Activated CD8-positive, alpha-beta T cell treated with anti-CD3 and anti-CD28 coated beads for 36 hours (primary cell): ENCODE data around the gene PRRT1B. TPM values are rescaled to one million over a fixed set of nuclear protein-coding genes. Genes with fewer than 3 reads are reported as not detected.
"Not testable (repeated sequence)": the region's sequence is repeated elsewhere in the genome, so short reads cannot be mapped to it uniquely, and the experiment has no call there.

Source experiments
- ATAC-seq: fragments of 200-7000 bp; cut with Tn5 transposase; one replicate; pipeline ENCODE4 v1.10.0; 2021; ENCODE audit warnings: mild to moderate bottlenecking, moderate library complexity
- CTCF ChIA-PET: fragments of 350-600 bp; sonication (Branson Sonifier 250); formaldehyde crosslinking; loops from one replicate; lab custom pipeline; 2021; ENCODE audit warnings: antibody characterized with exemption; lab: Charles Lee
- POLR2A ChIA-PET: fragments of 350-600 bp; sonication (Branson Sonifier 250); formaldehyde crosslinking; loops from one replicate; lab custom pipeline; 2021; ENCODE audit warnings: antibody characterized with exemption; lab: Charles Lee
- DNase-seq: peaks from one replicate; pipeline ENCODE4 v3.0.0-alpha.2; 2020
- H3K27ac Mint-ChIP-seq: one replicate; pipeline ENCODE4 v1.8.0; 2021; ENCODE audit warnings: mild to moderate bottlenecking, mixed read lengths
- H3K27me3 Mint-ChIP-seq: one replicate; pipeline ENCODE4 v1.8.0; 2021; ENCODE audit warnings: mixed read lengths
- H3K36me3 Mint-ChIP-seq: one replicate; pipeline ENCODE4 v1.8.0; 2021; ENCODE audit warnings: low read depth, mixed read lengths
- H3K4me1 Mint-ChIP-seq: one replicate; pipeline ENCODE4 v1.8.0; 2021; ENCODE audit warnings: low read depth, mixed read lengths
- H3K4me3 Mint-ChIP-seq: one replicate; pipeline ENCODE4 v1.8.0; 2021; ENCODE audit warnings: mild to moderate bottlenecking, moderate library complexity, mixed read lengths
- H3K9me3 Mint-ChIP-seq: one replicate; pipeline ENCODE4 v1.8.0; 2021; ENCODE audit warnings: mixed read lengths
- intact Hi-C: fragments of 100-400 bp; cut with micrococcal nuclease; formaldehyde crosslinking; loops from one replicate; pipeline ENCODE4 v1.10.0; 2022
- total RNA-seq, 2 experiments: library from RNA; stranded (reverse); gene quantifications; one replicate each; pipeline ENCODE4 v1.2.3, GENCODE V29; 2021
- TF ChIP-seq, protein P1 (sequence below): fragments of 200-600 bp; IDR thresholded peaks from one replicate; pipeline ENCODE4 v1.8.0; 2022; ENCODE audit warnings: antibody characterized with exemption, mild to moderate bottlenecking

The PRRT1B gene
- total RNA-seq, 2 experiments from 2014 or later: not detected

DNA sequence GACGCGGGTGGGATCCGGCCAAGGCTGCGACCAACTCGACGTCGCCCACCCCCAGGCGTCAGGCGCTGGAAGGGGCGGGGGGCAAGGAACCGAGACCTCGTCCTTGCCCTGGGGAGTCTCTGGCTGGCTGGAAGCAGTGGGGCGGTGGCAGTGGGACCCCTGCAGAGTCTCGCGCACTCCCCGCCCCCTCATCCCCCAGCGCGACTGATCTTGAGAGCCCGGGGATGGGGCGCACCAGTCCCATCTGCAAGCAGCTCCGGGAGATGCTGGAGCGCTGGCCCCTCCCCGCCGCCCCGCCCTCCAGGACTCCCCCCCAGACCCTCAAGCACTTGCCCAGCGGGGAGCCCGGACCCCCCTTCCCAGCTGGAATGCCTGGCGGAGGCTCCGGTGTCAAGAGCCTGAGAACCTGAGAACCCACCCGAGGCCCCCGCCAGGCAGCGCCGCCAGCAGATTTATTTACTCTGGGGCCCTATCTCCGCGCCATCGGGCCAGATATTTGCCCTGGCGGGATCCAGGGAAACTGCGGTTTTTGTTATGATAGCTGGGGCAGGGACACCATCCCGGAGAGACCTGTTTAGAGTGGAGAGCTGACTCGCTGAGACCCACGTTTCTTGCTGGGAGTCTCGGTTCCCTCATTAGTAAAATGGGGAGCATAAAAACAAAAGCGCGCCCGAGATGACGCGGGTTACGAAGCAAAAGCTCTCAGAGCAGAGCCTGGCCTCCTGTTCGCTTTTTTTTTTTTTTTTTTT, 1.2 kb downstream of the PRRT1B start:
- peaks cover 26% of the 10 kb centered on the region for H3K9me3 Mint-ChIP-seq
- H3K27ac Mint-ChIP-seq: no peak overlapping the region
- peaks cover 16% of the 10 kb centered on the region for H3K36me3 Mint-ChIP-seq
- H3K27me3 Mint-ChIP-seq: peaks cover 58% of the 10 kb centered on the region
- DNase-seq (peak; percentile 24), ATAC-seq (peak; percentile 34)
- peak overlapping the region; percentile 64 for H3K4me3 Mint-ChIP-seq
- CTCF ChIA-PET: interaction anchor here (1.0 to 1.3 kb wide), 4 partner anchors 11 to 210 kb away, joined by 3 read pairs; no protein-coding TSS in a partner anchor
- intact Hi-C loops: no loop called here
- POLR2A ChIA-PET: interaction anchor here (0.7 to 2.3 kb wide), 3 partner anchors 17 to 32 kb away, joined by 3 to 9 read pairs (median 3); no protein-coding TSS in a partner anchor
- H3K4me1 Mint-ChIP-seq: peaks cover 14% of the 10 kb centered on the region
- TF ChIP-seq, protein P1, sequence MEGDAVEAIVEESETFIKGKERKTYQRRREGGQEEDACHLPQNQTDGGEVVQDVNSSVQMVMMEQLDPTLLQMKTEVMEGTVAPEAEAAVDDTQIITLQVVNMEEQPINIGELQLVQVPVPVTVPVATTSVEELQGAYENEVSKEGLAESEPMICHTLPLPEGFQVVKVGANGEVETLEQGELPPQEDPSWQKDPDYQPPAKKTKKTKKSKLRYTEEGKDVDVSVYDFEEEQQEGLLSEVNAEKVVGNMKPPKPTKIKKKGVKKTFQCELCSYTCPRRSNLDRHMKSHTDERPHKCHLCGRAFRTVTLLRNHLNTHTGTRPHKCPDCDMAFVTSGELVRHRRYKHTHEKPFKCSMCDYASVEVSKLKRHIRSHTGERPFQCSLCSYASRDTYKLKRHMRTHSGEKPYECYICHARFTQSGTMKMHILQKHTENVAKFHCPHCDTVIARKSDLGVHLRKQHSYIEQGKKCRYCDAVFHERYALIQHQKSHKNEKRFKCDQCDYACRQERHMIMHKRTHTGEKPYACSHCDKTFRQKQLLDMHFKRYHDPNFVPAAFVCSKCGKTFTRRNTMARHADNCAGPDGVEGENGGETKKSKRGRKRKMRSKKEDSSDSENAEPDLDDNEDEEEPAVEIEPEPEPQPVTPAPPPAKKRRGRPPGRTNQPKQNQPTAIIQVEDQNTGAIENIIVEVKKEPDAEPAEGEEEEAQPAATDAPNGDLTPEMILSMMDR: no peak

DNA sequence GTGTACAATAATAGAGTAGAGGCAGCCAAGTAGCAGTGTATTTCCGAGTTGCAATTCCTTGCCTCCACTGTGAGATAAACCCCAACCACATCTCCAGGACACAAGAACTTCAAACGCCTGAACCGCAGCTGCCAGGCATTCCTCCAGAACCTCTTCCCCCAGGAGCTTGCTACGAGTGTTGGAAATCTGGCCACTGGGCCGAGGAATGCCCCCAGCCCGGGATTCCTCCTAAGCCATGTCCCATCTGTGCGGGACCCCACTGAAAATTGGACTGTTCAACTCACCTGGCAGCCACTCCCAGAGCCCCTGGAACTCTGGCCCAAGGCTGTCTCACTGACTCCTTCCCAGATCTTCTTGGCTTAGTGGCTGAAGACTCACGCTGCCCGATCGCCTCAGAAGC, 3.9 kb downstream of the PRRT1B start:
- ATAC-seq, DNase-seq, intact Hi-C loops, CTCF ChIA-PET, H3K4me3 Mint-ChIP-seq, POLR2A ChIA-PET, H3K27ac Mint-ChIP-seq: not testable (repeated sequence)
- H3K27me3 Mint-ChIP-seq: peaks cover 68% of the 10 kb centered on the region
- peaks cover 12% of the 10 kb centered on the region for H3K36me3 Mint-ChIP-seq
- H3K9me3 Mint-ChIP-seq: peaks cover 16% of the 10 kb centered on the region
- peaks cover 14% of the 10 kb centered on the region for H3K4me1 Mint-ChIP-seq

DNA sequence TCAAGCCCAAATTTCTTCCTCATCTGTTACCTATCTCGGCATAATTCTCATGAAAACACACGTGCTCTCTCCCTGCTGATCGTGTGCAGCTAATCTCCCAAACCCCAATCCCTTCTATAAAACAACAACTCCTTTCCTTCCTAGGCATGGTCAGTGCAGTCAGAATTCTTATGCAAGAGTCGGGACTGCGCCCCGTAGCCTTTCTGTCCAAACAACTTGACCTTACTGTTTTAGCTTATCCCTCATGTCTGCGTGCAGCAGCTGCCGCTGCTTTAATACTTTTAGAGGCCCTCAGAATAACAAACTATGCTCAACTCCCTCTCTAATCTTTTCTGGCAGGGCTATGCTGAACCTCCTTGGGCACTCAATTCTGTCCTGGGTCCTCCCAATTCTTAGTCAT, 5.1 kb downstream of the PRRT1B start:
- H3K4me3 Mint-ChIP-seq, H3K27ac Mint-ChIP-seq, CTCF ChIA-PET, H3K9me3 Mint-ChIP-seq, DNase-seq, intact Hi-C loops, H3K36me3 Mint-ChIP-seq, POLR2A ChIA-PET, ATAC-seq: not testable (repeated sequence)
- Mint-ChIP-seq H3K27me3 (peaks cover 67% of the 10 kb centered on the region), H3K4me1 (peaks cover 12% of the 10 kb centered on the region)

DNA sequence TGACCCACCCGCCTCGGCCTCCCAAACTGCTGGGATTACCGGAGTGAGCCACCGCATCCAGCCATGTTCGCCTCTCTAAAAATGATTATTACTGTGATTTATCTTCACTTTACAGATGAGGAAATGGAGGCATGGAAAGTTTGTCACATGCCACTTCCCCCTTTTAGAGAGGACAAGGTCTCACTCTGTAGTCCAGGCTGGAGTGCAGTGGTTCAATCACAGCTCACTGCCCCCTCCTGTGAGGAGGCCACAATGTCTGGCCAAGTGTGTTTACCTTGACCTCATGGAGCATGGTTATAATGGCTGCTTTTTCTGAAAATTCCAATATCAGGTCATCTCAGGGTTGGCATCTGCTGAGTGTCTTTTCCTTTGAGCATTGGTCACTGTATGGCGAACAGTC, 6.7 kb downstream of the PRRT1B start:
- peaks cover 64% of the 10 kb centered on the region for H3K27me3 Mint-ChIP-seq
- TF ChIP-seq, protein P1: no peak
- DNase-seq (no peak), ATAC-seq (no peak)
- intact Hi-C loops: no loop called here
- H3K9me3 Mint-ChIP-seq: peaks cover 10% of the 10 kb centered on the region
- no peak overlapping the region for H3K27ac Mint-ChIP-seq
- H3K4me1 Mint-ChIP-seq: peaks cover 6% of the 10 kb centered on the region
- H3K4me3 Mint-ChIP-seq: no peak overlapping the region
- POLR2A ChIA-PET: no interaction called here
- H3K36me3 Mint-ChIP-seq: peaks cover 7% of the 10 kb centered on the region
- CTCF ChIA-PET: no interaction called here

DNA sequence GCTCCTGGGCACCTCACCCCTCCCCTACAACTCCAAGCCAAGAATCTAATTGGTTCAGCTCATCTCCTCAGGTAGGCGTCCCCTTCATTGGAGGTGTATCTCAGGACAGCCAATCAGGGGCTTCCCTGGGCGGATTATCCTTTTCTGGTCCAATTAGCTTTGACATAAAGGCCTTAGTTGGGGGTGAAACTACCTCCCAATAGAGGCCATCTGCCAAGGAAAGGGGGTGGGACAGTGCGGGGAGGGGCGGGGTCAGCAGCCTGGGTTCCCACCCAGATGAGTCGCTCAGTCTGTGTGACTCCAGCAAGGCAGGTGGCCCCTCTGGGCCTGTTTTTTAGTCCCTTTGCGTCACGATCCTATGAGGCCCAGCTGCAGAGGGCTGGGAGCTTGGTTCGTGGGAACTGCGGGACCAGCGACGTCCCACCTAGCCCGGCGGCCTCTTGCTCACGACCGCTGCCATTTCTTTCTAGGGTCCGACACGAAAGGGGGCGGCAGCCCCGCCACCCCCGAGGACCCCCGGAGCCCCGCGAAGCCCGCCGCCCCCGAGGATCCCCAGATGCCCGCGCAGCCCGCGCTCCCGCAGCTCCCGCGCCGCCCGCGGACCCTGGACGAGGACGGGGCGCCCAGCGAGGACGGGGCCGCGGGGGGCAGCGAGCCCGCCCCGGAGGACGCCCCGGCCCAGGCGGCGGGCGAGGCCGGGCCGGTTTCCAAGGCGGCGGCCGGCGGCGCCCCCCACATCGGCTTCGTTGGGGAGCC, 8.9 kb downstream of the PRRT1B start:
- Mint-ChIP-seq H3K27ac (no peak overlapping the region), H3K4me1 (no peaks in the 10 kb centered on the region), H3K9me3 (no peaks in the 10 kb centered on the region), H3K4me3 (no peak overlapping the region), H3K36me3 (no peaks in the 10 kb centered on the region), H3K27me3 (peaks cover 42% of the 10 kb centered on the region)
- DNase-seq (no peak), ATAC-seq (peak; percentile 61)
- ChIA-PET CTCF (no interaction called here), POLR2A (no interaction called here)
- TF ChIP-seq, protein P1: no peak
- intact Hi-C loops: no loop called here
